ENCODE measurements around the gene CPNE7. TPM values are rescaled to one million over a fixed set of nuclear protein-coding genes. Genes with fewer than 3 reads are reported as not detected.

The CPNE7 gene
- total and polyA plus RNA-seq, 4 donors: 0.30 to 0.56 (median 0.47) TPM; not detected in 1

DNA sequence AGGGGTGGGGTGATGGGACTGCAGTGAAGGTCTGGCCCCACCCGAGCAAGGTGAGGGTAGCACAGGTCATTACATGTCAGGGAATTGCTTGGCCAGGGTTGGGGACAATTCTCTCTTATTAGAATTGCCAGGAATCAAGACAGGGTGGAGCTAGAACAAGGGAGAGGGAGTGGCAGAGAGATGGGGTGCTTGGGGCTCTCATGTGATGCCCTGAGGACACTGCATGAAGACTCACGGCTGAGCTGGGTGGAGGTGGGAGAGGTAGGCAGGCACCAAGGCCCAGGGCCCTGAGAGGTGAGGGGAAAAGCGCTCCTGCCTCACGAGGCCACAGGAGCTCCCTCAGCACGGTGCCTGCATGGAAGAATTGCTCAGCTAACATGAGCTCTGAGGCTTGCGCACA lies 41.5 kb downstream of the CPNE7 start:
- DNase-seq (ENCODE audit: low spot score): no peak
- Histone ChIP-seq H3K27me3 (ENCODE audit: control insufficient read depth in 4 of 4, insufficient read depth in 4 of 4, low read length in 3 of 4) (no peaks in the 10 kb centered on the region), H3K36me3 (ENCODE audit: control insufficient read depth in 4 of 4, insufficient read depth in 3 of 4, low read depth in 1 of 4, low read length in 3 of 4) (no peaks in the 10 kb centered on the region), H3K4me3 (ENCODE audit: low read depth in 1 of 3, low read length in 3 of 3) (no peak overlapping the region), H3K27ac (ENCODE audit: low read depth in 1 of 2, low read length in 2 of 2) (no peak overlapping the region), H3K9ac (ENCODE audit: low read depth in 1 of 2, low read length in 2 of 2) (no peak overlapping the region), H3K9me3 (ENCODE audit: control insufficient read depth in 4 of 4, low read length in 3 of 4) (no peaks in the 10 kb centered on the region), H3K4me1 (ENCODE audit: control insufficient read depth in 4 of 4, insufficient read depth in 4 of 4, low read length in 3 of 4) (no peaks in the 10 kb centered on the region)
- WGBS: 71% methylated on average over 6 of the region's 6 CpGs
- TF ChIP-seq YY1 (IDR thresholded peaks at IDR 0.05) (no peak), RXRA (IDR thresholded peaks at IDR 0.05) (no peak), FOXA2 (IDR thresholded peaks at IDR 0.05) (no peak), JUND (IDR thresholded peaks at IDR 0.05) (no peak), GABPA (IDR thresholded peaks at IDR 0.05 in 1 of 2, conservative IDR thresholded peaks at IDR 0.05 in 1 of 2) (no peak), HNF4A (conservative IDR thresholded peaks at IDR 0.05) (no peak), TAF1 (conservative IDR thresholded peaks at IDR 0.05) (no peak), EGR1 (IDR thresholded peaks at IDR 0.05; ENCODE audit: low read depth in 2 of 2) (no peak), FOXA1 (IDR thresholded peaks at IDR 0.05) (no peak), NR2F2 (IDR thresholded peaks at IDR 0.05) (no peak), CTCF (IDR thresholded peaks at IDR 0.05; ENCODE audit: low read depth, low read length, missing input control) (no peak)

DNA sequence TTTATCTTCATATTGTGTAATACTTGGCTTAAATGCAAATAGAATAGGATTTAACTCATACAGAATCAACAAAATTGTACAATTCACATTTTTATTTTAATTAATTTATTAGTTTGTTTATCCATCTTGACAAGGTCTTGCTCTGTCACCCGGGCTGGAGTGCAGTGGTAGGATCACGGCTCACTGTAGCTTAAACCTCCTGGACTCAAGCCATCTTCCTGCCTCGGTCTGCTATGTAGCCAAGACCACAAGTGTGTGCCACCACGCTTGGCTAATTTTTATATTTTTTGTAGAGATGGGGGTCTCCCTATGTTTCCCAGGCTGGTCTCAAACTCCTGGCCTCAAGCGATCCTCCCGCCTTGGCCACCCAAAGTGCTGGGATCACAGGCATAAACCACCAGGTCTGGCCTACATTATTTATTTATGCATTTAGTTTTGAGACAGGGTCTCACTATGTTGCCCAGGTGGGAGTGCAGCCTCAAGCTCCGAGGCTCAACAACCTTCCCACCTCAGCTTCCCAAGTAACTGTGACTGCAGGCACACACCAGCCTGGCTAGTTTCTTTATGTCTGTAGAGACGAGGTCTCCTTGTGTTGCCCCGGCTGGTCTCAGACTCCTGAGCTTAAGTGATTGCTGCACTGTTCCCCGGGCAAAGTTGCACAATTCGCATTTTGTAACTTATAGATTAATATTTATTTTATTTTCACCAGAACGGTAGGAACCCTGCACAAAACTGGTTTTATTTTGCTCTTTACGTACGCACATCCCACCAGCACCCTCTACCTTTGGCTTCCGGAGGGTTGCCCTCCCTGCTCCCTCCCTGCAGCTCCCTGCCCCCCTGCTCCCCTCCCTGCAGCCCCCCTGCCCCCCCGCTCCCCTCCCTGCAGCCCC lies 42.8 kb downstream of the CPNE7 start:
- Histone ChIP-seq H3K9me3 (ENCODE audit: control insufficient read depth in 4 of 4, low read length in 3 of 4) (no peaks in the 10 kb centered on the region), H3K27me3 (ENCODE audit: control insufficient read depth in 4 of 4, insufficient read depth in 4 of 4, low read length in 3 of 4) (no peaks in the 10 kb centered on the region), H3K27ac (ENCODE audit: low read depth in 1 of 2, low read length in 2 of 2) (no peak overlapping the region), H3K4me3 (ENCODE audit: low read depth in 1 of 3, low read length in 3 of 3) (no peak overlapping the region), H3K9ac (ENCODE audit: low read depth in 1 of 2, low read length in 2 of 2) (no peak overlapping the region), H3K4me1 (ENCODE audit: control insufficient read depth in 4 of 4, insufficient read depth in 4 of 4, low read length in 3 of 4) (no peaks in the 10 kb centered on the region), H3K36me3 (ENCODE audit: control insufficient read depth in 4 of 4, insufficient read depth in 3 of 4, low read depth in 1 of 4, low read length in 3 of 4) (no peaks in the 10 kb centered on the region)
- 56% methylated on average over 16 of the region's 16 CpGs for WGBS
- no peak for TF ChIP-seq FOXA1 (IDR thresholded peaks at IDR 0.05)
- no peak for TF ChIP-seq HNF4A (conservative IDR thresholded peaks at IDR 0.05)
- TF ChIP-seq, protein P1, sequence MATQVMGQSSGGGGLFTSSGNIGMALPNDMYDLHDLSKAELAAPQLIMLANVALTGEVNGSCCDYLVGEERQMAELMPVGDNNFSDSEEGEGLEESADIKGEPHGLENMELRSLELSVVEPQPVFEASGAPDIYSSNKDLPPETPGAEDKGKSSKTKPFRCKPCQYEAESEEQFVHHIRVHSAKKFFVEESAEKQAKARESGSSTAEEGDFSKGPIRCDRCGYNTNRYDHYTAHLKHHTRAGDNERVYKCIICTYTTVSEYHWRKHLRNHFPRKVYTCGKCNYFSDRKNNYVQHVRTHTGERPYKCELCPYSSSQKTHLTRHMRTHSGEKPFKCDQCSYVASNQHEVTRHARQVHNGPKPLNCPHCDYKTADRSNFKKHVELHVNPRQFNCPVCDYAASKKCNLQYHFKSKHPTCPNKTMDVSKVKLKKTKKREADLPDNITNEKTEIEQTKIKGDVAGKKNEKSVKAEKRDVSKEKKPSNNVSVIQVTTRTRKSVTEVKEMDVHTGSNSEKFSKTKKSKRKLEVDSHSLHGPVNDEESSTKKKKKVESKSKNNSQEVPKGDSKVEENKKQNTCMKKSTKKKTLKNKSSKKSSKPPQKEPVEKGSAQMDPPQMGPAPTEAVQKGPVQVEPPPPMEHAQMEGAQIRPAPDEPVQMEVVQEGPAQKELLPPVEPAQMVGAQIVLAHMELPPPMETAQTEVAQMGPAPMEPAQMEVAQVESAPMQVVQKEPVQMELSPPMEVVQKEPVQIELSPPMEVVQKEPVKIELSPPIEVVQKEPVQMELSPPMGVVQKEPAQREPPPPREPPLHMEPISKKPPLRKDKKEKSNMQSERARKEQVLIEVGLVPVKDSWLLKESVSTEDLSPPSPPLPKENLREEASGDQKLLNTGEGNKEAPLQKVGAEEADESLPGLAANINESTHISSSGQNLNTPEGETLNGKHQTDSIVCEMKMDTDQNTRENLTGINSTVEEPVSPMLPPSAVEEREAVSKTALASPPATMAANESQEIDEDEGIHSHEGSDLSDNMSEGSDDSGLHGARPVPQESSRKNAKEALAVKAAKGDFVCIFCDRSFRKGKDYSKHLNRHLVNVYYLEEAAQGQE (IDR thresholded peaks at IDR 0.05): no peak
- no peak for TF ChIP-seq NR2F2 (IDR thresholded peaks at IDR 0.05)
- TF ChIP-seq SP1 (IDR thresholded peaks at IDR 0.05): no peak
- TF ChIP-seq ATF3 (IDR thresholded peaks at IDR 0.05): no peak
- no peak for TF ChIP-seq RAD21 (IDR thresholded peaks at IDR 0.05)
- TF ChIP-seq RXRA (IDR thresholded peaks at IDR 0.05): no peak
- no peak for TF ChIP-seq YY1 (IDR thresholded peaks at IDR 0.05)
- TF ChIP-seq FOXA2 (IDR thresholded peaks at IDR 0.05): no peak
- TF ChIP-seq CTCF (IDR thresholded peaks at IDR 0.05; ENCODE audit: low read depth, low read length, missing input control): no peak
- TF ChIP-seq MAX (IDR thresholded peaks at IDR 0.05): no peak
- no peak for TF ChIP-seq EGR1 (IDR thresholded peaks at IDR 0.05; ENCODE audit: low read depth in 2 of 2)
- no peak for TF ChIP-seq JUND (IDR thresholded peaks at IDR 0.05)
- TF ChIP-seq GABPA (IDR thresholded peaks at IDR 0.05 in 1 of 2, conservative IDR thresholded peaks at IDR 0.05 in 1 of 2): no peak
- DNase-seq (ENCODE audit: low spot score): no peak
